Measurements from ENCODE around the gene TGIF2.

DNA sequence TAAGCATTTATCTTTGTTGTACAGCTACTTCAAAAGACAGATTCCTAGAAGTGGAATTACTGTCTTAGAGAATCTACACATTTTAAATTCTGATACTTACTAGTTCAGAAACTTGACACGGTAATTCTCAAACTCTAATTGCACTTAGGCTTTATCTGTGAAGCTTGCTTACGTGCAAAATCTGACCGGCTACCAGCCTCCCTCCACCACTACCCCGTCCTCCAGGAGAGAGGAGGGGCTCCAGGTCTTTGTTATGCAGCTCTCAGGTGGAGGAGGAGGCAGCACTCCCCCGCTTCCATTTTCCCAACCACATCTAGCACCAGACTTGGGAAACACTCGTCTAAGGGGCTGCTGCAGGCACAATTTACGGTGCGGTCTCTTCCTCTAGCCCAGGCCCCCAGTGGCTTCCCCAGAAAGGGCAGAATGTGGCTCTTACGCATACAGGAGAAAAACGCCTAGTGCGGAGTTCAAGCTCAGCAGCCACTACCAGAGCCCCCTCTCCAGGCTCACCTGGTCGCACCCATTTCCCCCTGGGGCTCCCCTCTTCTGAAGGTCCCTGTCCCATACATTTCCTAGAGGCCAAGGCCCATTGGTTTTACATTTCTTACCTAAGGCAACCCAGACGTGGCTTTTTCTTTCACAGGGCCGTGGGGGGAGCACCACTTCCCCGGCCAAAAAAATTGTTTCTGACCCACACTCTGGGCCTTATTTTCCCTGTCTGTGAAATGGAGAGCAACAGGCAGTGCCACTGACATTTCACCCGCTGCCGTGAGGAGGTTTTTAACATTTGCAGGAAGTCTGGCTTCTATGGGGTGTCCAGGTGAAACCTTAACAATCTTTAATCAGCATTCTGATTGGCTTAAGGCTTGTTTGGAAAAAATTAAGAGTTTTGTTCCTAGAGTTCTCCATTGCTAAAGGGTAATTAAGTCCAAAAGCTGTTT lies 1.6 kb upstream of the TGIF2 start:
- TF ChIP-seq, protein P1, sequence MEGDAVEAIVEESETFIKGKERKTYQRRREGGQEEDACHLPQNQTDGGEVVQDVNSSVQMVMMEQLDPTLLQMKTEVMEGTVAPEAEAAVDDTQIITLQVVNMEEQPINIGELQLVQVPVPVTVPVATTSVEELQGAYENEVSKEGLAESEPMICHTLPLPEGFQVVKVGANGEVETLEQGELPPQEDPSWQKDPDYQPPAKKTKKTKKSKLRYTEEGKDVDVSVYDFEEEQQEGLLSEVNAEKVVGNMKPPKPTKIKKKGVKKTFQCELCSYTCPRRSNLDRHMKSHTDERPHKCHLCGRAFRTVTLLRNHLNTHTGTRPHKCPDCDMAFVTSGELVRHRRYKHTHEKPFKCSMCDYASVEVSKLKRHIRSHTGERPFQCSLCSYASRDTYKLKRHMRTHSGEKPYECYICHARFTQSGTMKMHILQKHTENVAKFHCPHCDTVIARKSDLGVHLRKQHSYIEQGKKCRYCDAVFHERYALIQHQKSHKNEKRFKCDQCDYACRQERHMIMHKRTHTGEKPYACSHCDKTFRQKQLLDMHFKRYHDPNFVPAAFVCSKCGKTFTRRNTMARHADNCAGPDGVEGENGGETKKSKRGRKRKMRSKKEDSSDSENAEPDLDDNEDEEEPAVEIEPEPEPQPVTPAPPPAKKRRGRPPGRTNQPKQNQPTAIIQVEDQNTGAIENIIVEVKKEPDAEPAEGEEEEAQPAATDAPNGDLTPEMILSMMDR (conservative IDR thresholded peaks at IDR 0.05; ENCODE audit: low read depth, low read length) = no peak
- TF ChIP-seq POLR2A (IDR thresholded peaks at IDR 0.05; ENCODE audit: low read depth, low read length) (no peak), NFE2L2 (IDR thresholded peaks at IDR 0.05; ENCODE audit: low read depth, low read length) (no peak), FOS (IDR thresholded peaks at IDR 0.05; ENCODE audit: low read depth, low read length) (no peak), RCOR1 (IDR thresholded peaks at IDR 0.05; ENCODE audit: insufficient replicate concordance, low read length) (no peak), MXI1 (IDR thresholded peaks at IDR 0.05; ENCODE audit: borderline replicate concordance, low read depth, low read length) (no peak), RAD21 (IDR thresholded peaks at IDR 0.05; ENCODE audit: low read length) (no peak), MAZ (IDR thresholded peaks at IDR 0.05; ENCODE audit: borderline replicate concordance, low read depth, low read length) (no peak), RFX5 (IDR thresholded peaks at IDR 0.05; ENCODE audit: low read depth, low read length) (no peak)
- TF ChIP-seq, protein P2, sequence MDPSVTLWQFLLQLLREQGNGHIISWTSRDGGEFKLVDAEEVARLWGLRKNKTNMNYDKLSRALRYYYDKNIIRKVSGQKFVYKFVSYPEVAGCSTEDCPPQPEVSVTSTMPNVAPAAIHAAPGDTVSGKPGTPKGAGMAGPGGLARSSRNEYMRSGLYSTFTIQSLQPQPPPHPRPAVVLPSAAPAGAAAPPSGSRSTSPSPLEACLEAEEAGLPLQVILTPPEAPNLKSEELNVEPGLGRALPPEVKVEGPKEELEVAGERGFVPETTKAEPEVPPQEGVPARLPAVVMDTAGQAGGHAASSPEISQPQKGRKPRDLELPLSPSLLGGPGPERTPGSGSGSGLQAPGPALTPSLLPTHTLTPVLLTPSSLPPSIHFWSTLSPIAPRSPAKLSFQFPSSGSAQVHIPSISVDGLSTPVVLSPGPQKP (IDR thresholded peaks at IDR 0.05; ENCODE audit: borderline replicate concordance, low read depth, low read length) = no peak
- TF ChIP-seq, protein P3, sequence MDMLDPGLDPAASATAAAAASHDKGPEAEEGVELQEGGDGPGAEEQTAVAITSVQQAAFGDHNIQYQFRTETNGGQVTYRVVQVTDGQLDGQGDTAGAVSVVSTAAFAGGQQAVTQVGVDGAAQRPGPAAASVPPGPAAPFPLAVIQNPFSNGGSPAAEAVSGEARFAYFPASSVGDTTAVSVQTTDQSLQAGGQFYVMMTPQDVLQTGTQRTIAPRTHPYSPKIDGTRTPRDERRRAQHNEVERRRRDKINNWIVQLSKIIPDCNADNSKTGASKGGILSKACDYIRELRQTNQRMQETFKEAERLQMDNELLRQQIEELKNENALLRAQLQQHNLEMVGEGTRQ (IDR thresholded peaks at IDR 0.05; ENCODE audit: low read depth, low read length) = no peak

Data from IMR-90 (cell line).